GM21737 (cell line): ENCODE results near the gene PEF1.

Experiments
- ATAC-seq: cut with Tn5 transposase; IDR thresholded peaks from one replicate; pipeline ENCODE4 v1.9.1; 2021; ENCODE audit warnings: mild to moderate bottlenecking, moderate library complexity; ENCODE audit not compliant: unreplicated experiment

Gene PEF1, protein sequence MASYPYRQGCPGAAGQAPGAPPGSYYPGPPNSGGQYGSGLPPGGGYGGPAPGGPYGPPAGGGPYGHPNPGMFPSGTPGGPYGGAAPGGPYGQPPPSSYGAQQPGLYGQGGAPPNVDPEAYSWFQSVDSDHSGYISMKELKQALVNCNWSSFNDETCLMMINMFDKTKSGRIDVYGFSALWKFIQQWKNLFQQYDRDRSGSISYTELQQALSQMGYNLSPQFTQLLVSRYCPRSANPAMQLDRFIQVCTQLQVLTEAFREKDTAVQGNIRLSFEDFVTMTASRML

DNA sequence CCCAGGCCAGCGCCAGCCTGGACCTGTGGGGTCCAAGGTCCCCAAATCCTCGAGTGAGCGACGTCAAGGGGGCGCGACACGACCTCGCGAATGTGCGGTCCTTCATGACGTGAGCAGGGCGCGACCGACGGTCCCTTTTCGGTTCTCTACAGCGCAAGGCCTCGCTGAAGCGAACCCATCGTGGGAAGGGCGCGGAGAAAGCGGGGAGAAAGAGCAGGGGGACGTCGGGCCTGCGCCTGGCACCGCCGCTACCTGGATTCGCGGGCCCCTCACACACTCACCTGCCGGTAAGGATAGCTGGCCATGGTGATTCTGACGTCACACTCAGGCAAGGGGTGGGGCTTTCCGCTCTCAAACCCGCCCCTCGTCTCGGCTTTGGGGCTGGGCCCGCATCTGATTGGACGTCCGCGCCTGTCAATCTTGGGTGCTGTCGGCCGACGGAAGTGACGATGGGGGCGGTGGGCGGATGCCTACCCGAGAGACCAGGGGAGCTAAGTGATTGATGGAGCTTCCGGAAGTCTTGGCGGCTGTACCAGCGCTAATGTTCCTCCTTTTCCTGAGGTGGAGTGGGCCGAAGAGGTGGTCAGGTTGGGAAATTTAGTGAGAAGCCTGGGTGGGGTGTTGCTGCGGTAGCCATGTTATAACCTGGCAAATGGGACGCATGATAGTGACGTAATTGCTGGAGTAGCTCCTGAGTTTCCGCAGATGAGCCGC lies at the start of gene PEF1:
Gene PEF1 (minus strand): TSS at position 317 of the 714 bp plus-strand sequence. CDS start 12 bp downstream, at position 305.
- peak; percentile 86 for ATAC-seq

DNA sequence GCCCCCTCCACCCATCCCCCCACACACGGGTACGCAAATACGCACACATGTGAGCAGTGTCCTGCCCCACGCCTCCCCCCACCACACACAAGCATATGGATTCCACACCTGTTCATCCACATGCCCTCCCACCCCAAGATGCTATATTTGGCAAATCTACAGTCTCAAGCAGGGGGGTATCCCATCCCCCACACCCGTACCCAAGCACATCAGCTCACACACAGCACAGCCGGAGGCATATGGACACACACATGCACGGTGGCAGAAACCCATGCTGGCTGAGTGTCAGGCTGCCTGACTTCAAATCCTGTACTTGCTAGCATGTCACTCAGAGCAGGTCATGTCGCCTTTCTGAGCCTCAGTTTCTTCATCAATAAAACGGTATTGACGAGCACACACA lies 48.6 kb upstream of the PEF1 start:
- no peak for ATAC-seq

GRCh38 chr1:31691951-31692350 lies 47.3 kb upstream of the PEF1 start:
- ATAC-seq = no peak

DNA sequence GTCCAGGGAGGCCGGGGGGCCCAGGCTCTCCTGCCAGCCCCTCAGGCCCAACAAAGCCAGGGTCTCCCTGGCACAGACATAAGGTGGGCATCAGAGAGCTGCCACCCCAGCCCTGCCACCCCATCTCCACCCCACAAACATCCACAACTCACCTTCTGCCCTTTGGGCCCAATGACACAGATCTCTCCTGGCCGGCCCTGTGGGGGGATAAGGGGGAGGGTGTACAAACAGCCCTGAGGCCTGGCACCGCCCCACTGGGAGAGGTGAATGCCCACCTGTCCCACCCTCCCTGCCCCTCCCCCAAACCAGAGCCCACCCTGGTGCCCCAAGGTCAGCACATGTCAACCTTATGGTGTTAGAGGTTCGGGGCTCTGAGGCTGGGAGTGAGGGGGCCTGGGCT lies 46.8 kb upstream of the PEF1 start:
- ATAC-seq = no peak

- no peak for ATAC-seq
These were observed 46.2 kb upstream of the PEF1 start for GRCh38 chr1:31690921-31691320.

- ATAC-seq = no peak
These were observed 45.2 kb upstream of the PEF1 start for GRCh38 chr1:31689854-31690253.

DNA sequence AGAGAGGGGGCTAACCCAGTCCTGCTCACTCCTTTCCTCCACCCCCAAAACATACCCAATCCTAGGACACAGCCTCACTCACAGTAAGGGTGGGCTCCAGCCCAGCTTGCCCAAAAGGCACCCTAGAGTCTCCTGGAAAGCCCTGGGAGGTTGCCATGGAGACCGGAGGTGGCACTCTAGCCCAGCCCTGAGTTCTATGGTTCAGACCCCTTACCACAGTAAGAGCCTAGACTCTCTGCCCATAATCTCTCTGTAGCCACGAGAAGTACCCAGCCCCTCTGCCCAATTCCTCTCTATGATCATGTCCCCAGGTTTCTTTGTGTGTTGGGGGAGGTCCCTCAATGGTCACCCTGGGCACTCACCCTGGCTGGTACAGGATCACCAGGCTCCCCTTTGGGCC lies 44.7 kb upstream of the PEF1 start:
- ATAC-seq = no peak

- no peak for ATAC-seq
These were observed 43.7 kb upstream of the PEF1 start for GRCh38 chr1:31688233-31688918.

DNA sequence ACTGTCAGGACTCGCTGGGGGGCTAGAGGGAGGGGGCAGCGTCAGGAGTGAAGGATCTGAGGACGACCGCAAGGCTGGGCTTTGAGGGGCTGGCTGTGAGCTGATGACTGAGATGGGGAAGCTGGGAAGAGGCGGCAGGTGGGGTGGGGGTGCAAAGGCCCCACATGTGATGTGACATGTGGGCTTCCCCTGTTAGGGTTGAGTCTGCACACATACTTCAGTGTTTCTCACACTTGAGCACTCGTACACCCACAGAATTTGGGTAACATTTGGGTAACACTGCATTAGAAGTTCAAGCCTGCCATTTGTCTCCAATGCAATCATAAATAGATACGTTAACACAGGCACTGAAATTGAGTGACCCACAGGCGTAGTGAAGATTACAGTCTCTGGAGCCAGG lies 42.9 kb upstream of the PEF1 start:
- no peak for ATAC-seq

- no peak for ATAC-seq
These were observed 41.1 kb upstream of the PEF1 start for GRCh38 chr1:31685795-31686194.

GRCh38 chr1:31683997-31684396 lies 39.3 kb upstream of the PEF1 start:
- ATAC-seq = no peak

- ATAC-seq = no peak
These were observed 36.7 kb upstream of the PEF1 start for GRCh38 chr1:31681415-31681814.

- ATAC-seq = no peak
These were observed 35.1 kb upstream of the PEF1 start for GRCh38 chr1:31679676-31680230.

DNA sequence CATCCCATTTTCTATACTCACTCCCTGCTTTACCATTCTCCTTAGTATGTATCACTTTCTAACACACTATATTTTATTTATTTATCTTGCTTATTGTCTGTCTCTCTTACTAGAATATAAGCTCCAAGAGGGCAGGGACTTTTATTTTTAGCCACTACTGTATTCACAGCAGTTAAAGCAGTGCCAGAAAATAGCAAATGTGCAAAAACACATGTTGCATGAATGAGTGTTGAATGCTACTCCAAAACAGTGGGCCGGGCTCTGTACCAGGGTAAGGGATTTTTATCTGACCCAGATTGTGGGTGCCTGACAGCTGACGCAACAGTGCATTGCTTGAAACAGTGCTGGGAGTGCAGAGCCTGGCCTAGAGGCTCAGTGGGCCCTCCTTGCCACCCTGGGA lies 34.4 kb upstream of the PEF1 start:
- ATAC-seq = no peak

- no peak for ATAC-seq
These were observed 34.0 kb upstream of the PEF1 start for GRCh38 chr1:31678681-31679080.

- no peak for ATAC-seq
These were observed 33.3 kb upstream of the PEF1 start for GRCh38 chr1:31677949-31678348.

DNA sequence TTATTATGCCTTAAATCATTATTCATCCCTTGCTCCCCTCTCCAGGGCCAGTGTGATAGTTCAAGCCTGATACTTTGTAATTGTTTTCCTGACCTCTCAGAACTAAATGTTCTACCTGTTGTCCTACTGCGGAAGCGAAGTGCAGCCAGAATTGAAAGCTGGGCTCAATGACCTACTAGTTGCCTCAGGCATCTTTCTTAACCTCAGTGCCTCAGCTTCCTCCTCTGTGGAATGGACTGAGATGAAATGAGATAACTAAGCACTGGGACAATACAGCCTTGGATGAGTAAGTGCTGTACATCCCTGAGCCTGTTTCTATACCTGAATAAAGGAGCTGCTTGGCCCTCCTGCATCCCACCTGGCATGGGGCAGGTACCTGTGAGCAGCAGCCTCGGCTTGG lies 32.7 kb upstream of the PEF1 start:
- ATAC-seq = no peak

DNA sequence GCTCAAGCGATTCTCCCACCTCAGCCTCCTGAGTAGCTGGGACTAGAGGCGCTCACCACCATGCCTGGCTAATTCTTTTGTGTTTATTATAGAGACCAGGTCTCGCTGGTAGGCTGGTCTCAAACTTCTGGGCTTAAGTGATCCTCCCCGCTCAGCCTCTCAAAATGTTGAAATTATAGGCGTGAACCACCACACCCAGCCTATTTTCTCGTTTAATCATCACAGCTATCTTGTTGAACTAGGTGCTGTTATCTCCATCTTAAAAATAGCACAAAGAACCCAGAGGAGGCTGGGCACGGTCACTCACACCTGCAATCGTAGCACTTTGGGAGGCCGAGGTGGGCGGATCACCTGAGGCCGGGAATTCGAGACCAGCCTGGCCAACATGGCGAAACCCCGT lies 31.1 kb upstream of the PEF1 start:
- ATAC-seq = no peak

DNA sequence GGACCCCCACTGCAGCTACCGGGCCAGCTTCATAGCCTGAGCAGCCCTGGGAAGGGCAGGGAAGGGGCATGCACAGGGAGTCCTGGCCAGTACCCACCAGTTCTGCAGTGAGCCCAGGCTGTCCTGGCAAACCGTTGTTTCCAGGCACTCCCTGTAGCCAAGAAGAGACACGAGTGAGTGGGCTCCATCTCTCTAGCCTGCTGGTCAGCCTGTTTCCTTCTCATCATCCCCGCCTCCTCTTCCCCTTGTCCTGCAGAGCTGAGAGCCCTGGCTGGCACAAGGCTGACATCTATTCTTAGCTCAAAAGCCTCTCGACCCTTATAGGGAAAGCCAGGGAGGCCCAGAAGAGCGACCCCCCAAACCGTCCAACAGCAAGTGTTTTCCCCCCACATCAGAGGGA lies 30.5 kb upstream of the PEF1 start:
- no peak for ATAC-seq

GRCh38 chr1:31674626-31675025 lies 29.9 kb upstream of the PEF1 start:
- ATAC-seq = no peak

DNA sequence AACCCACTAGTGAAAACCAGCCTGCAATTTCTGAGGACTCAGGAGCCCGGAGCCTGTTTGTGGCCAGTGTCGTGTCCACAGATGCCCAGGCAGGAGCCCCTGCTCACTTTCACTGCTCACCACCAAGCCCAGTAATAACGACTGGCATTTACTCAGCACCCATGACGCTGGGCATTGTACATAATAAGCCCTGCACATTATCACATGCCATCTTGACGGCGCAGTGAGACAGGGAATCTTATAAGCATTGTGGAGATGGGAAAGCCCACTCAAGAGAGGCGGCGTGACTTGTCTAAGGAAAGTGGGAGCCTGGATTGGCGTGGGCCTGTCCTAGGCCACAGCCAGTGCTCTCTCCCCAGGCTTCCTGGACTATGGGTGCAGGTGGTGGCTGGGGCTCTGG lies 28.8 kb upstream of the PEF1 start:
- ATAC-seq = no peak

DNA sequence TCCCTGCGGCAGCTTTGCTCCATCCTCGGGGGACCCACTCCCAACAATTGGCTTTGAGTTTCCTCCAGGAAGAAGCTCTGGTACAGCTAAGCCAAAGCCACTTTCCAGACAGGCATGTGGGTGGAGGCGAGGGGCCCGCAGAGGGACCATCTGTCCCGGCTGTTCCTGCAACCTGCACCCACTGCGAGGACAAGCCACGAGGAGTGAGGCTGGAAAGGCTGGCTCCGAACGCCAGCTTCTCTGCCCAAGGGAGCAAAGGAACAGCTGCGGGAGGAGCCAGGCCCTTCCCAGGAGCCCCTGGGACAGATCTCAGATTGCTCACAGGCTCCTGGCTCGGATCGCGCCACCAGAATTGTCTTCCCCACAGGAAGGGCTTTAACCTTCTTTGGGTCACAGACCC lies 28.3 kb upstream of the PEF1 start:
- ATAC-seq = no peak
